H9 (cell line): ENCODE measurements around the gene SNX2. TPM values are rescaled to one million over a fixed set of nuclear protein-coding genes. Genes with fewer than 3 reads are reported as not detected.
"Not testable (repeated sequence)": the region's sequence is repeated elsewhere in the genome, so short reads cannot be mapped to it uniquely, and the experiment has no call there.

Source experiments
- DNase-seq: peaks from one replicate; pipeline ENCODE4 v3.0.0-alpha.2; 2017
- H2AFZ ChIP-seq: one replicate; pipeline ENCODE4 v1.6.1; 2013; ENCODE audit warnings: mild to moderate bottlenecking, low read length, control low read depth, moderate library complexity
- H2AK5ac ChIP-seq: 2 replicates; pipeline ENCODE4 v1.6.1; 2013; ENCODE audit warnings: low read length, control low read depth, mixed read lengths; ENCODE audit not compliant: insufficient read length
- H2BK120ac ChIP-seq: one replicate; pipeline ENCODE4 v1.6.1; 2013; ENCODE audit warnings: low read depth, mild to moderate bottlenecking, low read length, control low read depth, inconsistent platforms; ENCODE audit not compliant: poor library complexity, severe bottlenecking
- H2BK12ac ChIP-seq: 2 replicates; pipeline ENCODE4 v1.6.1; 2013; ENCODE audit warnings: low read length, control low read depth, mixed read lengths, low read depth; ENCODE audit not compliant: insufficient read length
- H2BK15ac ChIP-seq: 2 replicates; pipeline ENCODE4 v1.6.1; 2013; ENCODE audit warnings: low read depth, low read length, control low read depth
- H2BK20ac ChIP-seq: one replicate; pipeline ENCODE4 v1.6.1; 2013; ENCODE audit warnings: low read depth, mild to moderate bottlenecking, low read length, control low read depth, inconsistent platforms; ENCODE audit not compliant: poor library complexity, severe bottlenecking
- H2BK5ac ChIP-seq: 2 replicates; pipeline ENCODE4 v1.6.1; 2013; ENCODE audit warnings: low read length, control low read depth, mixed read lengths; ENCODE audit not compliant: insufficient read length
- H3K14ac ChIP-seq: 2 replicates; pipeline ENCODE4 v1.6.1; 2013; ENCODE audit warnings: low read length, control low read depth; ENCODE audit not compliant: insufficient read depth
- H3K18ac ChIP-seq: 2 replicates; pipeline ENCODE4 v1.6.1; 2013; ENCODE audit warnings: low read depth, mild to moderate bottlenecking, mixed read lengths, low read length, control low read depth; ENCODE audit not compliant: insufficient read length
- H3K23ac ChIP-seq: 2 replicates; pipeline ENCODE4 v1.6.1; 2013; ENCODE audit warnings: low read length, control low read depth, mixed read lengths, low read depth; ENCODE audit not compliant: insufficient read length
- H3K23me2 ChIP-seq: 2 replicates; pipeline ENCODE4 v1.6.1; 2013; ENCODE audit warnings: low read depth, mild to moderate bottlenecking, mixed read lengths, low read length, control low read depth; ENCODE audit not compliant: insufficient read length, poor library complexity, severe bottlenecking
- H3K27ac ChIP-seq: 2 replicates; pipeline ENCODE4 v1.5.1; 2013; ENCODE audit warnings: low read length, control low read depth, mixed read lengths, low read depth; ENCODE audit not compliant: insufficient read length
- H3K27me3 ChIP-seq: 2 replicates; pipeline ENCODE4 v1.6.1; 2013; ENCODE audit warnings: low read length, control low read depth, inconsistent platforms; ENCODE audit not compliant: insufficient read depth
- H3K4ac ChIP-seq: 2 replicates; pipeline ENCODE4 v1.6.1; 2013; ENCODE audit warnings: low read depth, mild to moderate bottlenecking, control low read depth, inconsistent platforms, low read length, moderate library complexity
- H3K4me1 ChIP-seq: 2 replicates; pipeline ENCODE4 v1.6.1; 2013; ENCODE audit warnings: low read length, control low read depth, inconsistent platforms; ENCODE audit not compliant: insufficient read depth
- H3K4me2 ChIP-seq: 2 replicates; pipeline ENCODE4 v1.6.1; 2013; ENCODE audit warnings: low read length, control low read depth, mixed read lengths; ENCODE audit not compliant: insufficient read length, insufficient read depth
- H3K56ac ChIP-seq: 2 replicates; pipeline ENCODE4 v1.6.1; 2013; ENCODE audit warnings: low read depth, mild to moderate bottlenecking, mixed read lengths, low read length, control low read depth; ENCODE audit not compliant: insufficient read length
- H3K79me1 ChIP-seq: 2 replicates; pipeline ENCODE4 v1.6.1; 2013; ENCODE audit warnings: low read depth, mild to moderate bottlenecking, moderate library complexity, low read length, control low read depth, inconsistent platforms; ENCODE audit not compliant: insufficient read depth, poor library complexity, severe bottlenecking
- H3K79me2 ChIP-seq: 2 replicates; pipeline ENCODE4 v1.6.1; 2013; ENCODE audit warnings: low read length, control low read depth, inconsistent platforms; ENCODE audit not compliant: insufficient read depth
- H3K9ac ChIP-seq: 2 replicates; pipeline ENCODE4 v1.6.1; 2013; ENCODE audit warnings: low read length, control low read depth, mixed read lengths; ENCODE audit not compliant: insufficient read length; ENCODE audit errors: extremely low read depth
- H3K9me3 ChIP-seq: one replicate; pipeline ENCODE4 v1.6.1; 2013; ENCODE audit warnings: low read depth, low read length, inconsistent platforms; ENCODE audit not compliant: control insufficient read depth
- H3T11ph ChIP-seq: one replicate; pipeline ENCODE4 v1.6.1; 2013; ENCODE audit warnings: mild to moderate bottlenecking, low read length, control low read depth, inconsistent platforms
- H4K20me1 ChIP-seq: one replicate; pipeline ENCODE4 v1.6.1; 2013; ENCODE audit not compliant: control insufficient read depth, insufficient read length, insufficient read depth
- H4K5ac ChIP-seq: 2 replicates; pipeline ENCODE4 v1.6.1; 2013; ENCODE audit warnings: low read depth, mild to moderate bottlenecking, mixed read lengths, low read length, control low read depth; ENCODE audit not compliant: insufficient read length
- H4K8ac ChIP-seq: replicated peaks from 2 replicates; pipeline ENCODE4 v1.6.1; 2013; ENCODE audit warnings: low read length, control low read depth, mixed read lengths, low read depth; ENCODE audit not compliant: insufficient read length
- H4K91ac ChIP-seq: 2 replicates; pipeline ENCODE4 v1.6.1; 2013; ENCODE audit warnings: low read depth, mild to moderate bottlenecking, moderate library complexity, mixed read lengths, low read length, control low read depth; ENCODE audit not compliant: insufficient read length
- H3K27ac Mint-ChIP-seq, 3 experiments: 2 replicates in 2 of 3; 3 replicates in 1 of 3; pipeline ENCODE4 v1.8.0; 2020 to 2021; ENCODE audit warnings: mixed read lengths in 3 of 3, mild to moderate bottlenecking in 1 of 3, moderate library complexity in 1 of 3
- H3K27me3 Mint-ChIP-seq: 2 replicates; pipeline ENCODE4 v1.8.0; 2021; ENCODE audit warnings: low read depth, mild to moderate bottlenecking, moderate library complexity, mixed read lengths
- H3K36me3 Mint-ChIP-seq, 3 experiments: 2 replicates in 2 of 3; 3 replicates in 1 of 3; pipeline ENCODE4 v1.8.0; 2020 to 2021; ENCODE audit warnings: low read depth in 3 of 3, mixed read lengths in 3 of 3; ENCODE audit not compliant: insufficient read depth in 1 of 3
- H3K4me1 Mint-ChIP-seq, 2 experiments: 2 replicates each; pipeline ENCODE4 v1.8.0; 2020; ENCODE audit warnings: mixed read lengths in 2 of 2
- H3K4me3 Mint-ChIP-seq, 2 experiments: 2 replicates in 1 of 2; 3 replicates in 1 of 2; pipeline ENCODE4 v1.8.0; 2020 to 2021; ENCODE audit warnings: mild to moderate bottlenecking in 2 of 2, mixed read lengths in 2 of 2, moderate library complexity in 1 of 2
- H3K9me3 Mint-ChIP-seq, 2 experiments: 2 replicates in 1 of 2; 3 replicates in 1 of 2; pipeline ENCODE4 v1.8.0; 2020; ENCODE audit warnings: mild to moderate bottlenecking in 2 of 2, mixed read lengths in 2 of 2, moderate library complexity in 1 of 2
- WGBS: extraction: QIAGEN DNeasy Blood & Tissue Kit; methylation state at CpG from one replicate; pipeline ENCODE4 v1.1.7; 2013; ENCODE audit warnings: missing lambda C conversion rate, low lambda C conversion rate, mixed read lengths; ENCODE audit not compliant: insufficient read length; ENCODE audit errors: extremely low coverage; 5-methylcytosine and 5-hydroxymethylcytosine counted together
- total RNA-seq: library from RNA; stranded (reverse); gene quantifications from 2 replicates; pipeline ENCODE4 v1.2.1, GENCODE V29; 2021
- TF ChIP-seq, protein P1 (sequence below): fragments of 200-600 bp; sonication (generic); conservative IDR thresholded peaks from 3 replicates; pipeline ENCODE4 v1.8.0; 2021; ENCODE audit warnings: antibody characterized with exemption, mild to moderate bottlenecking

Gene SNX2
- total RNA-seq, 1 experiment from 2014 or later, result 62.6 TPM

DNA sequence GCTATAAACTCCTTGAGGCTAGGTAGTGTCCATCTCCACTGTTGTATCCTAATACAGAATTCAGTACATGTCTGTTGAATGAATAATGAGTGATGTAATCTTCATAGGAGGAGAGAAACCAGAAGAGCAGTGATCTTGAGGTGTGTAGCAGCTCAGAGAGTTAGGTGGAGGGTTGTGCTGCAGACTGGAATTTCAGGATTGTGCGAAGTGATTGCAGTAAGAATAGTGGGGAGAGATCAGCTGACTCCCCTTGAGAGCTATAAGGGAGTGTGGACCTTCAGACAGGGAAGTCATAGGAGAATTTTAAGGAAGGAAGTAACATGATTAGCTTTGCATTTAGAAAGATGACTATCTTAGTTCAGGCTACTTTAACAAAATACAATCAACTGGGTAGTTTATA lies 74.9 kb downstream of the SNX2 start:
- Histone ChIP-seq H2BK120ac (no peak overlapping the region), H3K27ac (no peak overlapping the region), H3K27me3 (no peaks in the 10 kb centered on the region), H2BK20ac (no peak overlapping the region), H3K4ac (no peak overlapping the region), H2BK12ac (no peak overlapping the region), H4K8ac (no peak overlapping the region), H3K14ac (no peak overlapping the region), H3K23ac (no peak overlapping the region), H3K9me3 (no peaks in the 10 kb centered on the region), H2BK5ac (no peak overlapping the region), H3K4me1 (0 out of 2 replicates have a peak, but pooled peaks cover 2% of the 10 kb centered on the region), H2AFZ (no peak overlapping the region), H4K91ac (no peak overlapping the region), H3K56ac (no peak overlapping the region), H3K79me2 (no peaks in the 10 kb centered on the region), H3T11ph (no peak overlapping the region), H2AK5ac (no peak overlapping the region), H3K18ac (no peak overlapping the region), H3K79me1 (no peaks in the 10 kb centered on the region), H3K23me2 (peaks cover 4% of the 10 kb centered on the region), H2BK15ac (no peak overlapping the region), H4K5ac (no peak overlapping the region), H3K9ac (no peak overlapping the region), H3K4me2 (no peak overlapping the region), H4K20me1 (no peaks in the 10 kb centered on the region)
- DNase-seq, result no peak
- no peak overlapping the region; a peak in 1 of 7 replicates for H3K27ac Mint-ChIP-seq
- peaks cover 20 to 22% of the 10 kb centered on the region in 2 experiments for H3K4me1 Mint-ChIP-seq
- no CpG with 5 or more reads among the region's 1 CpG for WGBS
- TF ChIP-seq, protein P1, sequence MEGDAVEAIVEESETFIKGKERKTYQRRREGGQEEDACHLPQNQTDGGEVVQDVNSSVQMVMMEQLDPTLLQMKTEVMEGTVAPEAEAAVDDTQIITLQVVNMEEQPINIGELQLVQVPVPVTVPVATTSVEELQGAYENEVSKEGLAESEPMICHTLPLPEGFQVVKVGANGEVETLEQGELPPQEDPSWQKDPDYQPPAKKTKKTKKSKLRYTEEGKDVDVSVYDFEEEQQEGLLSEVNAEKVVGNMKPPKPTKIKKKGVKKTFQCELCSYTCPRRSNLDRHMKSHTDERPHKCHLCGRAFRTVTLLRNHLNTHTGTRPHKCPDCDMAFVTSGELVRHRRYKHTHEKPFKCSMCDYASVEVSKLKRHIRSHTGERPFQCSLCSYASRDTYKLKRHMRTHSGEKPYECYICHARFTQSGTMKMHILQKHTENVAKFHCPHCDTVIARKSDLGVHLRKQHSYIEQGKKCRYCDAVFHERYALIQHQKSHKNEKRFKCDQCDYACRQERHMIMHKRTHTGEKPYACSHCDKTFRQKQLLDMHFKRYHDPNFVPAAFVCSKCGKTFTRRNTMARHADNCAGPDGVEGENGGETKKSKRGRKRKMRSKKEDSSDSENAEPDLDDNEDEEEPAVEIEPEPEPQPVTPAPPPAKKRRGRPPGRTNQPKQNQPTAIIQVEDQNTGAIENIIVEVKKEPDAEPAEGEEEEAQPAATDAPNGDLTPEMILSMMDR, result no peak
- H3K9me3 Mint-ChIP-seq, result no peaks in the 10 kb centered on the region; a peak in 1 of 5 replicates
- peaks cover 1% of the 10 kb centered on the region for H3K27me3 Mint-ChIP-seq
- no peak overlapping the region for H3K4me3 Mint-ChIP-seq
- peaks cover 0 to 4% (median 0%) of the 10 kb centered on the region in 3 experiments; a peak in 2 of 7 replicates for H3K36me3 Mint-ChIP-seq

DNA sequence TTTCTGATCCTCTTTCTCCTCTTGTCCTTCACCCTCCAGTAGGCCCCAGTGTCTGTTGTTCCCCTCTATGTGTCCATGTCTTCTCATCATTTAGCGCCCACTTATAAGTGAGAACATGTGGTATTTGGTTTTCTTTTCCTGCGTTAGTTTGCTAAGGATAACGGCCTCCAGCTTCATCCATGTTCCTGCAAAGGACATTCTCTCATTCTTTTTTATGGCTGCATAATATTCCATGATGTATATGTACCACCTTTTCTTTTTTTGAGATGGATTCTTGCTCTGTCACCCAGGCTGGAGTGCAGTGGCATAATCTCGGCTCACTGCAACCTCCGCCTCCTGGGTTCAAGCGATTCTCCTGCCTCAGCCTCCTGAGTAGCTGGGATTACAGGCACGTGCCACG lies 82.7 kb downstream of the SNX2 start:
- not testable (repeated sequence) for H3K14ac ChIP-seq, H3K23ac ChIP-seq, H2BK15ac ChIP-seq, H3K56ac ChIP-seq, H3K27ac ChIP-seq, H3K9me3 ChIP-seq, H3K79me1 ChIP-seq, H2AFZ ChIP-seq, H2BK12ac ChIP-seq, H3K27ac Mint-ChIP-seq, H2BK5ac ChIP-seq, H4K5ac ChIP-seq, H3K4ac ChIP-seq, H3K4me2 ChIP-seq, H4K20me1 ChIP-seq, H3K4me1 ChIP-seq, H3K4me3 Mint-ChIP-seq, H4K91ac ChIP-seq, H2BK120ac ChIP-seq, H3K27me3 Mint-ChIP-seq, H3K79me2 ChIP-seq, H3T11ph ChIP-seq, H4K8ac ChIP-seq, H3K18ac ChIP-seq, H2BK20ac ChIP-seq, H3K9me3 Mint-ChIP-seq, H2AK5ac ChIP-seq, DNase-seq, H3K9ac ChIP-seq, H3K23me2 ChIP-seq, H3K27me3 ChIP-seq
- Mint-ChIP-seq H3K36me3 (peaks cover 4 to 12% (median 5%) of the 10 kb centered on the region in 3 experiments; a peak in 5 of 7 replicates), H3K4me1 (peaks cover 25% of the 10 kb centered on the region in 2 experiments)
- WGBS, result no CpG with 5 or more reads among the region's 8 CpGs
